Effector memory CD4-positive, alpha-beta T cell (primary cell): ENCODE data around the gene CPT2.

Experiments
- DNase-seq, 3 donors: peaks; one replicate each; pipeline ENCODE4 v3.0.0-alpha.2; 2020
- H3K27ac ChIP-seq: 2 replicates; pipeline ENCODE4 v1.7.0; 2013; ENCODE audit warnings: mild to moderate bottlenecking, low read length, moderate library complexity; ENCODE audit not compliant: insufficient read depth, poor library complexity, severe bottlenecking
- H3K27me3 ChIP-seq: replicated peaks from 2 replicates; pipeline ENCODE4 v1.7.0; 2013; ENCODE audit warnings: mild to moderate bottlenecking, low read length; ENCODE audit not compliant: insufficient read depth, control insufficient read depth, poor library complexity, severe bottlenecking
- H3K36me3 ChIP-seq: 2 replicates; pipeline ENCODE4 v1.7.0; 2013; ENCODE audit warnings: mild to moderate bottlenecking, low read length, moderate library complexity; ENCODE audit not compliant: control insufficient read depth, insufficient read depth
- H3K4me1 ChIP-seq: 2 replicates; pipeline ENCODE4 v1.7.0; 2013; ENCODE audit warnings: low read length, mild to moderate bottlenecking; ENCODE audit not compliant: control insufficient read depth, insufficient read depth, poor library complexity, severe bottlenecking
- H3K4me3 ChIP-seq: 2 replicates; pipeline ENCODE4 v1.7.0; 2013; ENCODE audit warnings: low read length, low read depth, mild to moderate bottlenecking; ENCODE audit not compliant: insufficient read depth, poor library complexity, severe bottlenecking
- H3K9me3 ChIP-seq: 2 replicates; pipeline ENCODE4 v1.7.0; 2013; ENCODE audit warnings: mild to moderate bottlenecking, low read length, moderate library complexity; ENCODE audit not compliant: control insufficient read depth

CPT2 gene

DNA sequence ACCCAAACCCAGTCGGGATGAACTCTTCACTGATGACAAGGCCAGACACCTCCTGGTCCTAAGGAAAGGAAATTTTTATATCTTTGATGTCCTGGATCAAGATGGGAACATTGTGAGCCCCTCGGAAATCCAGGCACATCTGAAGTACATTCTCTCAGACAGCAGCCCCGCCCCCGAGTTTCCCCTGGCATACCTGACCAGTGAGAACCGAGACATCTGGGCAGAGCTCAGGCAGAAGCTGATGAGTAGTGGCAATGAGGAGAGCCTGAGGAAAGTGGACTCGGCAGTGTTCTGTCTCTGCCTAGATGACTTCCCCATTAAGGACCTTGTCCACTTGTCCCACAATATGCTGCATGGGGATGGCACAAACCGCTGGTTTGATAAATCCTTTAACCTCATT, 13.7 kb downstream of the CPT2 start:
- Histone ChIP-seq H3K4me3 (no peak overlapping the region), H3K9me3 (peaks cover 3% of the 10 kb centered on the region), H3K27ac (no peak overlapping the region), H3K36me3 (peaks cover 67% of the 10 kb centered on the region), H3K4me1 (no peaks in the 10 kb centered on the region), H3K27me3 (no peaks in the 10 kb centered on the region)
- no peak for DNase-seq

DNA sequence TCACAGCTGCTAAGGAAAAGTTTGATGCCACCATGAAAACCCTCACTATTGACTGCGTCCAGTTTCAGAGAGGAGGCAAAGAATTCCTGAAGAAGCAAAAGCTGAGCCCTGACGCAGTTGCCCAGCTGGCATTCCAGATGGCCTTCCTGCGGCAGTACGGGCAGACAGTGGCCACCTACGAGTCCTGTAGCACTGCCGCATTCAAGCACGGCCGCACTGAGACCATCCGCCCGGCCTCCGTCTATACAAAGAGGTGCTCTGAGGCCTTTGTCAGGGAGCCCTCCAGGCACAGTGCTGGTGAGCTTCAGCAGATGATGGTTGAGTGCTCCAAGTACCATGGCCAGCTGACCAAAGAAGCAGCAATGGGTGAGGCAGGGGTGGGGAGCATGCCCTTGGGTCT, 14.3 kb downstream of the CPT2 start:
- H3K4me1 ChIP-seq, result no peaks in the 10 kb centered on the region
- no peaks in the 10 kb centered on the region for H3K27me3 ChIP-seq
- no peak overlapping the region for H3K27ac ChIP-seq
- H3K4me3 ChIP-seq, result no peak overlapping the region
- H3K36me3 ChIP-seq, result peaks cover 67% of the 10 kb centered on the region
- no peak for DNase-seq
- H3K9me3 ChIP-seq, result peaks cover 3% of the 10 kb centered on the region

- Histone ChIP-seq H3K27me3 (no peaks in the 10 kb centered on the region), H3K4me1 (peaks cover under 1% of the 10 kb centered on the region), H3K36me3 (peaks cover 59% of the 10 kb centered on the region), H3K27ac (no peak overlapping the region), H3K4me3 (no peak overlapping the region), H3K9me3 (no peaks in the 10 kb centered on the region)
- DNase-seq, result no peak
Observed at GRCh38 chr1:53214376-53214940, 17.8 kb downstream of the CPT2 start.

DNA sequence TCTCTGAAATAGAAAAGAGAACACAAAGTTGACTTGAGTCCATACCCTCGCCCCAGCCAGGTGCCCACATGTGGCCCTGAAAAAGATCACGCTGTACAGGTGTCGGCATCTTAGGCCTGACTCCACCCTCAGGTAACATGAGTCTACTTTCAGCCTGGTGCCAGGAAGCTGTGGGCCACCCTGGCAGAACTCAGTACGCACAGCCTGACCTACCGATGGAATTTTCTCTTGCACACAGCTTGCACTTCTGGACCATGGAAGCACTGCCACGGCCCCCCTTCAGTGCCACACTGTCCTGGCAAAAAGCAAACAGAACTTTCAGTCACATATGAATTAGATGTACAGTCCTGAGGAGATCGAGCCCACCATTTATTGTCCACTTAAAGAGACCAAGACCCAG, 21.6 kb downstream of the CPT2 start:
- Histone ChIP-seq H3K27ac (no peak overlapping the region), H3K36me3 (peaks cover 33% of the 10 kb centered on the region)

GRCh38 chr1:53219711-53220110, 23.1 kb downstream of the CPT2 start:
- Histone ChIP-seq H3K4me1 (peaks cover 11% of the 10 kb centered on the region), H3K4me3 (peak overlapping the region; percentile 82), H3K9me3 (no peaks in the 10 kb centered on the region), H3K36me3 (peaks cover 19% of the 10 kb centered on the region), H3K27ac (peak overlapping the region; percentile 90), H3K27me3 (no peaks in the 10 kb centered on the region)
- no peak for DNase-seq

More for the DNA sequence above, 21.6 kb downstream of the CPT2 start:
- Histone ChIP-seq H3K27me3 (no peaks in the 10 kb centered on the region), H3K9me3 (no peaks in the 10 kb centered on the region), H3K4me1 (peaks cover 11% of the 10 kb centered on the region), H3K4me3 (no peak overlapping the region)
- DNase-seq, result no peak

- Histone ChIP-seq H3K27me3 (no peaks in the 10 kb centered on the region), H3K4me3 (peak within 1 kb of the TSS; percentile 82), H3K36me3 (peaks cover 19% of the 10 kb centered on the region), H3K27ac (peak within 1 kb of the TSS; percentile 90), H3K9me3 (no peaks in the 10 kb centered on the region), H3K4me1 (peaks cover 11% of the 10 kb centered on the region)
- peak; percentile 77 to 84 (median 82) for DNase-seq
Observed at GRCh38 chr1:53220171-53220961, 23.7 kb downstream of the CPT2 start, which contains the start of gene CZIB. CZIB (minus strand) TSS chr1:53220634; CDS start chr1:53220575, 59 bp downstream.

DNA sequence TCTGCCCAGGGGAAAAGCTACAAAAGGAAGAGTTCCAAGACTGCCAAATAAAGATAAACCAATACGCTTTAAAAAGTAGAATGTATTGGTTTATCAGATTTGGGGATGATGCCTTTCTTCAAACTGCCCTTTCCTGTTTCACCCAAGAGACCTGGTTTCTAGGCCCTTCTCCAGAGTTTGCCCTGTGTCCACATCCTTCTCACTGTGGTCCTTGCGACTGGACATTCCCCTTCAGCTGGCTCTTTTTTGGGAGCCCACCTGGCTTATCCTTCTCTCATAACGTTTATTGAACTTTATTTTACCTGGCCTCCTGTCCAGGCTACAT, 24.3 kb downstream of the CPT2 start:
- Histone ChIP-seq H3K27ac (peak overlapping the region; percentile 90), H3K4me3 (peak overlapping the region; percentile 82), H3K9me3 (no peaks in the 10 kb centered on the region), H3K27me3 (no peaks in the 10 kb centered on the region), H3K36me3 (peaks cover 16% of the 10 kb centered on the region), H3K4me1 (peaks cover 11% of the 10 kb centered on the region)
- DNase-seq, result no peak

- Histone ChIP-seq H3K4me1 (peaks cover 18% of the 10 kb centered on the region), H3K4me3 (peak overlapping the region; percentile 93), H3K9me3 (no peaks in the 10 kb centered on the region)
Observed at GRCh38 chr1:53237638-53238037, 41.0 kb downstream of the CPT2 start.

DNA sequence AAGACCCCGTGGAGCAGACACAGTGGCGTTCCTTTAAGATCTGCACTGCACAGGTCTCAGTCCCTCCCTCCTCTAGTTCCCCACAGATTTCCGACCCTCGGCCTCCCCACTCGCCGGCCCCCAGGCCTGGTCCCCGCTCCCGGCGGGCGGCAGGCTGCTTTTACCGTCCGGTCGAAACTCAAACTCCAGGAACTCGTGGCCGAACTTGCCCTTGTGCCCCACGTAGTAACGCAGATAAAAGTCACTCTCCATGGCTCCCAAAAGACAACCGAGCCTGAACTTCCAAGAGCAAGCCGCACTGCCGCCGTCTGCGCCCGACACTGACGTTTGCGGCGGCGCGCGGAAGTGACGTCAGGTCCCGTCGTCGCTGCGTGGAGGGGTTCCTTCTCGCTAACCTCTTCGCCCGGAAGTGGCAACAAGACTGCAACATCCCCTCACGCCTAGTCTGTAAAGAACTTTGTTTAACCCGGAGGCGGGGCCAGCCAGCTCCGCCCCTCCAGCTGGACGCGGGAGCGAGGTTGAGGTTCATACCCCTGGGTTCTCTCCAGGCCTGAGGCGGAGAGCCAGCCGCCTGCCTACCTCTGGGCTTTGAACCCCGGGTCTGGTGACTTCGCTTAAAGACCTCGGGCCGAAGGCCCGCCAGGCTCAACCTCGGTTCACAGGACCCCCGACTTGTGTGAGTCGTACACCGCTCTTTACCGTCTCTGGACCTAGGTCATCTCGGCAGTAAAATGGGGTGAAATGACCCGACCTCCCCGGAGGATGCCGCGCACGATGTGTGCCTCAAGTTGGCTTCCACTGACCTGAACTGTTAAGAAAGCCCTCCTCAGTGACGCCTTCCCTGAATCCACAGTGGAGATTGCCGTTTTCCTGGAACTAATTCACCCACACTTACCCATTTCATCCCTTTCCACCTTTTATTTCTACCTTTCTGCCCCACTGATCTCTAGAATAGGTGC, 41.9 kb downstream of the CPT2 start, which contains the start of gene MAGOH:
TSS of gene MAGOH (minus strand) at position 322 of the 959 bp plus-strand sequence. CDS start at position 252, 70 bp downstream.
- Histone ChIP-seq H3K4me3 (peak within 1 kb of the TSS; percentile 93), H3K27ac (peak within 1 kb of the TSS; percentile 80), H3K9me3 (no peaks in the 10 kb centered on the region), H3K36me3 (peaks cover 23% of the 10 kb centered on the region), H3K4me1 (peaks cover 18% of the 10 kb centered on the region), H3K27me3 (no peaks in the 10 kb centered on the region)
- peak; percentile 89 to 93 (median 89) for DNase-seq

More at GRCh38 chr1:53237638-53238037, 41.0 kb downstream of the CPT2 start:
- Histone ChIP-seq H3K36me3 (peaks cover 32% of the 10 kb centered on the region), H3K27ac (peak overlapping the region; percentile 80), H3K27me3 (no peaks in the 10 kb centered on the region)
- DNase-seq, result no peak
